Gastrocnemius medialis (tissue), 4 donors: ENCODE data around the gene COG7.

ENCODE experiments used
- POLR2A ChIP-seq, 2 donors: fragments of 450-650 bp; IDR thresholded peaks; one replicate each; pipeline ENCODE4 v1.6.1; 2017; ENCODE audit warnings: antibody characterized with exemption in 2 of 2, mild to moderate bottlenecking in 2 of 2, moderate library complexity in 2 of 2
- TF ChIP-seq, protein P1 (sequence below), 5 experiments: fragments of 450-650 bp in 3 of 5; fragments of 200-600 bp in 2 of 5; sonication (generic) in 2 of 5; IDR thresholded peaks in 4 of 5; conservative IDR thresholded peaks in 1 of 5; 1 replicate in 4 of 5; 2 replicates in 1 of 5; pipeline ENCODE4 v1.5.1; 2016 to 2019; ENCODE audit warnings: antibody characterized with exemption in 5 of 5, mild to moderate bottlenecking in 3 of 5, moderate library complexity in 3 of 5

DNA sequence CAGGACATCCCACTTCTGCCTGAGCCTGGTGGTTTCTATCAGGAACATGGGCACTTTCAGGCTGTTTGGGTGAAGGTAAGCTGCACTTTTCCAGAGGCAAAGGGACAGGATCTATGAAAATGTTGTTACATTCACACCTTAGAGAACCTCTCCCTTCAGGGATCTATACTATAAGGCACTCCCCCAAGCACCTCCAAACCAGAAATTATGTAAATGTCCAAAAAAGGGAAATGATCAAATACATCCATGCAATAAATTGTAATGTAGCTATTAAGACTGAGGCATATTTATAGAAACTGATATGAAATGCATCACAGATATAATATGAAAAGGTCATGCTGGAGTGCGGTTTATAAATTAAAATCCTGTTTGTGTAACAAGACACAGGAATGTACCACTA lies 23.3 kb upstream of the COG7 start:
- TF ChIP-seq, protein P1, sequence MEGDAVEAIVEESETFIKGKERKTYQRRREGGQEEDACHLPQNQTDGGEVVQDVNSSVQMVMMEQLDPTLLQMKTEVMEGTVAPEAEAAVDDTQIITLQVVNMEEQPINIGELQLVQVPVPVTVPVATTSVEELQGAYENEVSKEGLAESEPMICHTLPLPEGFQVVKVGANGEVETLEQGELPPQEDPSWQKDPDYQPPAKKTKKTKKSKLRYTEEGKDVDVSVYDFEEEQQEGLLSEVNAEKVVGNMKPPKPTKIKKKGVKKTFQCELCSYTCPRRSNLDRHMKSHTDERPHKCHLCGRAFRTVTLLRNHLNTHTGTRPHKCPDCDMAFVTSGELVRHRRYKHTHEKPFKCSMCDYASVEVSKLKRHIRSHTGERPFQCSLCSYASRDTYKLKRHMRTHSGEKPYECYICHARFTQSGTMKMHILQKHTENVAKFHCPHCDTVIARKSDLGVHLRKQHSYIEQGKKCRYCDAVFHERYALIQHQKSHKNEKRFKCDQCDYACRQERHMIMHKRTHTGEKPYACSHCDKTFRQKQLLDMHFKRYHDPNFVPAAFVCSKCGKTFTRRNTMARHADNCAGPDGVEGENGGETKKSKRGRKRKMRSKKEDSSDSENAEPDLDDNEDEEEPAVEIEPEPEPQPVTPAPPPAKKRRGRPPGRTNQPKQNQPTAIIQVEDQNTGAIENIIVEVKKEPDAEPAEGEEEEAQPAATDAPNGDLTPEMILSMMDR (IDR thresholded peaks at IDR 0.05 in 4 of 5, conservative IDR thresholded peaks at IDR 0.05 in 1 of 5), result no peak
- TF ChIP-seq POLR2A (IDR thresholded peaks at IDR 0.05), result no peak
